GM03348 (cell line): Measurements from ENCODE around the gene SEMG1.

Experiments used
- DNase-seq: peaks from one replicate; pipeline ENCODE4 v3.0.0; 2012; ENCODE audit warnings: low spot score

The SEMG1 gene

GRCh38 chr20:45206725-45207124 is at the start of gene SEMG1:
Gene SEMG1, plus strand, starts transcription at chr20:45207033. Its CDS starts 21 bp downstream, at chr20:45207054.
- no peak for DNase-seq

GRCh38 chr20:45157962-45158361 is 48.9 kb upstream of the SEMG1 start:
- peak; percentile 46 for DNase-seq

GRCh38 chr20:45163083-45163803 is 43.6 kb upstream of the SEMG1 start:
- DNase-seq: no peak

GRCh38 chr20:45164906-45165305 is 41.9 kb upstream of the SEMG1 start:
- DNase-seq: no peak

- no peak for DNase-seq
Measured at GRCh38 chr20:45173522-45173921, 33.3 kb upstream of the SEMG1 start.

GRCh38 chr20:45174434-45175364 is 32.1 kb upstream of the SEMG1 start, which contains the start of gene PI3:
Gene PI3, plus strand, starts transcription at chr20:45174902. Its CDS starts 21 bp downstream, at chr20:45174923.
- no peak for DNase-seq

- no peak for DNase-seq
Measured at GRCh38 chr20:45176526-45177267, 30.1 kb upstream of the SEMG1 start.

GRCh38 chr20:45179166-45179565 is 27.7 kb upstream of the SEMG1 start:
- DNase-seq: no peak

- DNase-seq: peak; percentile 22
Measured at GRCh38 chr20:45181639-45182038, 25.2 kb upstream of the SEMG1 start.

- no peak for DNase-seq
Measured at GRCh38 chr20:45183084-45183483, 23.7 kb upstream of the SEMG1 start.

GRCh38 chr20:45187693-45188092 is 19.1 kb upstream of the SEMG1 start:
- no peak for DNase-seq

- no peak for DNase-seq
Measured at GRCh38 chr20:45189067-45189609, 17.7 kb upstream of the SEMG1 start.

- DNase-seq: no peak
Measured at GRCh38 chr20:45189861-45190260, 17.0 kb upstream of the SEMG1 start.

GRCh38 chr20:45191926-45192325 is 14.9 kb upstream of the SEMG1 start:
- no peak for DNase-seq

GRCh38 chr20:45193331-45193730 is 13.5 kb upstream of the SEMG1 start:
- no peak for DNase-seq

- no peak for DNase-seq
Measured at GRCh38 chr20:45209924-45210323, 3.1 kb downstream of the SEMG1 start.

- DNase-seq: no peak
Measured at GRCh38 chr20:45211569-45212474, 5.0 kb downstream of the SEMG1 start.

GRCh38 chr20:45212836-45213235 is 6.0 kb downstream of the SEMG1 start:
- no peak for DNase-seq

GRCh38 chr20:45218124-45218523 is 11.3 kb downstream of the SEMG1 start:
- DNase-seq: no peak

- DNase-seq: no peak
Measured at GRCh38 chr20:45218636-45219035, 11.8 kb downstream of the SEMG1 start.

GRCh38 chr20:45221076-45221475 is 14.2 kb downstream of the SEMG1 start, which contains the start of gene SEMG2:
Gene SEMG2, plus strand, starts transcription at chr20:45221373. Its CDS starts 17 bp downstream, at chr20:45221390.
- DNase-seq: no peak
